GM10248 (cell line): ENCODE measurements around the gene VRTN.
"Not testable (repeated sequence)": the region's sequence is repeated elsewhere in the genome, so short reads cannot be mapped to it uniquely, and the experiment has no call there.

Experiments
- CTCF ChIA-PET: fragments of 300-600 bp; sonication (Branson Sonifier 250); formaldehyde crosslinking; extraction: SDS; loops from one replicate; lab custom pipeline; 2021; ENCODE audit warnings: antibody characterized with exemption; lab: Yijun Ruan, JAX
- POLR2A ChIA-PET: fragments of 350-650 bp; sonication (Branson Sonifier 250); formaldehyde crosslinking; extraction: SDS; loops from one replicate; lab custom pipeline; 2020; ENCODE audit warnings: antibody characterized with exemption; lab: Yijun Ruan, JAX
- DNase-seq: peaks from one replicate; pipeline ENCODE4 v3.0.0; 2012; ENCODE audit errors: extremely low spot score
- TF ChIP-seq, protein P1 (sequence below): IDR thresholded peaks from 2 replicates; pipeline ENCODE4 v1.5.1; 2012; ENCODE audit warnings: mild to moderate bottlenecking, low read depth; ENCODE audit errors: extremely low read depth, missing control alignments, control extremely low read depth

The VRTN gene

DNA sequence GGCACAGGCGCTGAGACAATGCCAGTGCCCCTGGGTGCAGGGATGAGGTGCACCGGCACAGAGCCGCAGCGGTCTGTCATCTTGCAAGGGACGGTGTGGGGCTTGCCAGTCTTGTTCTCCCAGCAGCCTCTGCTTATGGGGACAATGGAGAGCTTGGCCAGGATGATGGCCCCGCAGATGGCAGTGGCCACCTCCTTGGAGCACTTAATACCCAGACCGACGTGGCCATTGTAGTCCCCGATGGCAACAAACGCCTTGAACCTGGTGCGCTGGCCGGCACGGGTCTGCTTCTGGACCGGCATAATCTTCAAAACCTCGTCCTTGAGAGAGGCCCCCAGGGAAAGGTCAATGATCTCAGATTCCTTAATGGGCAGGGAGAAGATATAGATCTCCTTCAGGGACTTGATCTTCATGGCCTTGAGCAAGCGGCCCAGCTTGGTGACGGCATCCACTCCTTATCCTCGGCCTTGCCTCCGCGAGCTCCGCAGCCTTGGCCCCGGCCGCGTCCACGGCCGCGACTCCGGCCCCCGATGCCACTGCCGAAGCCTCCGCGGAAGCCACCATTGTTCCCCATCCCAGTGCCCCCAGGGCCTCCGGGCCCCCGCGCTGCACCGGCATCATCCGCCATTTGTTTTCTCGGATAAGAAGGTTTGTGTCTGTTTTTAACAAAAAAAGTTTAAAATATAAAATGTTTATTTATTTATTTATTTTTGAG is 29.9 kb downstream of the VRTN start:
- CTCF ChIA-PET: interaction anchor here (0.6 kb wide), 1 partner anchor 9 kb away, joined by 3 read pairs; no protein-coding TSS in a partner anchor
- TF ChIP-seq, protein P1, sequence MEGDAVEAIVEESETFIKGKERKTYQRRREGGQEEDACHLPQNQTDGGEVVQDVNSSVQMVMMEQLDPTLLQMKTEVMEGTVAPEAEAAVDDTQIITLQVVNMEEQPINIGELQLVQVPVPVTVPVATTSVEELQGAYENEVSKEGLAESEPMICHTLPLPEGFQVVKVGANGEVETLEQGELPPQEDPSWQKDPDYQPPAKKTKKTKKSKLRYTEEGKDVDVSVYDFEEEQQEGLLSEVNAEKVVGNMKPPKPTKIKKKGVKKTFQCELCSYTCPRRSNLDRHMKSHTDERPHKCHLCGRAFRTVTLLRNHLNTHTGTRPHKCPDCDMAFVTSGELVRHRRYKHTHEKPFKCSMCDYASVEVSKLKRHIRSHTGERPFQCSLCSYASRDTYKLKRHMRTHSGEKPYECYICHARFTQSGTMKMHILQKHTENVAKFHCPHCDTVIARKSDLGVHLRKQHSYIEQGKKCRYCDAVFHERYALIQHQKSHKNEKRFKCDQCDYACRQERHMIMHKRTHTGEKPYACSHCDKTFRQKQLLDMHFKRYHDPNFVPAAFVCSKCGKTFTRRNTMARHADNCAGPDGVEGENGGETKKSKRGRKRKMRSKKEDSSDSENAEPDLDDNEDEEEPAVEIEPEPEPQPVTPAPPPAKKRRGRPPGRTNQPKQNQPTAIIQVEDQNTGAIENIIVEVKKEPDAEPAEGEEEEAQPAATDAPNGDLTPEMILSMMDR: no peak
- POLR2A ChIA-PET: no interaction called here
- DNase-seq: no peak

DNA sequence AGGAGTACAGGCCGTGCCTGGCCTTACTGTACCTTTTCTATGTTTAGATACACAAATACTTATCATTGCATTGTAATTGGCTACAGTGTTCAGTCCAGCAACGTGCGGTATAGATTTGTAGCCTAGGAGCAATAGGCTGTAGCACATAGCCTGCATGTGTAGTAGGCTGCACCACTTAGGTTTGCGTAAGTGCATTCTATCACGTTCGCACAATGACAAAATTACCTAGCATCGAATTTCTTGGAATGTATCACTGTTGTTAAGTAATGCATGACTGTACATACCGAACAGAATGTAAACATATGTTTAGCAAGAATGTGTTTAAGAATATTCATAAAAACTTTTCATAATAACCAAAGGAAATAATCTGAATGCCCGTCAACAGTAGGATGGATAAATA is 31.9 kb downstream of the VRTN start:
- CTCF ChIA-PET: no interaction called here
- DNase-seq: no peak
- TF ChIP-seq, protein P1: no peak
- POLR2A ChIA-PET: no interaction called here

DNA sequence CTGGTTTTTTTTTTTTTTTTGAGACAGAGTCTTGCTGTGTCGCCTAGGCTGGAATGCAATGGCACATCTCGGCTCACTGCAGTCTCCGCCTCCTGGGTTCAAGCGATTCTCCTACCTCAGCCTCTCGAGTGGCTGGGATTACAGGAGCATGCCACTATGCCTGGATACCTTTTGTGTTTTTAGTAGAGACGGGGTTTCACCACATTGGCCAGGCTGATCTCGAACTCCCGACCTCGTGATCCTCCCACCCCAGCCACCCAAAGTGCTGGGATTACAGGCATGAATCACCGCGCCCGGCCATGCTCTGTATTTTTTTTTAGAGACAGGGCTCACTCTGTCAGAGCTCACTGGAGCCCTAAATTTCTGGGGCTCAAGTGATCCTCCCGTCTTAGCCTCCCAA is 32.6 kb downstream of the VRTN start:
- ChIA-PET POLR2A (no interaction called here), CTCF (no interaction called here)
- no peak for DNase-seq
- TF ChIP-seq, protein P1: no peak

DNA sequence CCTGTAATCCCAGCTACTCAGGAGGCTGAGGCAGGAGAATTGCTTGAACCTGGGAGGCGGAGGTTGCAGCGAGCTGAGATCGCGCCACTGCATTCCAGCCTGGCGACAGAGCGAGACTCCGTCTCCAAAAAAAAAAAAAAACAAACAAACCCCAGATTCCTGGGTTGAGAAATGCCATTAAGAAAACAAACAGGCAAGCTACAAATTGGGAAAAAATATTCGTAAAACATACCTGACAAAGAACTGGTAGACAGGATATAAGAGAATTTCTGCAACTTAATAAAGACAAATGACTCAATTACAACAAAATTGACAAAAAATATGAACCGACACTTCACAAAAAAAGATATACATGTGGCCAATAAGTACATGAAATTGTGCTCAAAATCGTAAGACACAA is 33.3 kb downstream of the VRTN start:
- DNase-seq, POLR2A ChIA-PET, CTCF ChIA-PET: not testable (repeated sequence)

DNA sequence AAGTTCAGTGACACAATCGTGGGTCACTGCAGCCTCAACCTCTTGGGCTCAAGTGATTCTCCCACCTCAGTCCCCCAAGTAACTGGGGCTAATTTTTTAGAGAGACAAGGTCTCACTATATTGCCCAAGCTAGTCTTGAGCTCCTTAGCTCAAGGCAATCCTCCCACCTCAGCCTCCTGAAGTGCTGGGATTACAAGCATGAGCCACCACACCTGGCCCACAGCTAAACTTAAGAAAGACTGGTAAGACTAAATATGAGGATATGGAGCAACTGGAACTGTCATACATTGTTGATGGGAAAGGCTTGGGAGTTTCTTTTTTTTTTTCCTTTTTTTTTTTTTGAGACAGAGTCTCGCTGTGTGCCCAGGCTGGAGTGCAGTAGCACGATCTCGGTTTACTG is 34.0 kb downstream of the VRTN start:
- TF ChIP-seq, protein P1: no peak
- POLR2A ChIA-PET: interaction anchor here (0.7 kb wide), 1 partner anchor 81 kb away, joined by 5 read pairs; no protein-coding TSS in a partner anchor
- CTCF ChIA-PET: no interaction called here
- DNase-seq: no peak

DNA sequence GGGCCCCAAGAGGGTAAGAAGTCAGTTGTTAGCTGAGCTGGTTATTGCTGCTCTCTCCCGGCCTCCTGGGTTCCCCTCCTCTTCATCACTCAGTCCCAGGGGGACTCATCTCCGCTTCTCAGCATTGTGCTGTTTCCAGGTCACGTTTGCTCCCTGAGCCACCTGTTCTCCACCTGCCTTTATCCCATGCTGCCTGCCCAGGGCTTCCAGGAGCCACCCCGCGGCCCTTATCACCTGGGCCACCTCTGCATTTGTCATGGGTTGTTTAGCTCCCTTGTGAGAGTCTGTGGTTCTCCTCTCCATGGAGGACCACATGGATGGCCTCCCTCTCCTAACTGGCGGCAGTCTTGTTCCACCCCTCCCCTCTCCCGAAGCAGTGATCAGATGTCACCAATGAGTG is 41.7 kb downstream of the VRTN start:
- CTCF ChIA-PET: no interaction called here
- TF ChIP-seq, protein P1: no peak
- POLR2A ChIA-PET: no interaction called here
- no peak for DNase-seq

DNA sequence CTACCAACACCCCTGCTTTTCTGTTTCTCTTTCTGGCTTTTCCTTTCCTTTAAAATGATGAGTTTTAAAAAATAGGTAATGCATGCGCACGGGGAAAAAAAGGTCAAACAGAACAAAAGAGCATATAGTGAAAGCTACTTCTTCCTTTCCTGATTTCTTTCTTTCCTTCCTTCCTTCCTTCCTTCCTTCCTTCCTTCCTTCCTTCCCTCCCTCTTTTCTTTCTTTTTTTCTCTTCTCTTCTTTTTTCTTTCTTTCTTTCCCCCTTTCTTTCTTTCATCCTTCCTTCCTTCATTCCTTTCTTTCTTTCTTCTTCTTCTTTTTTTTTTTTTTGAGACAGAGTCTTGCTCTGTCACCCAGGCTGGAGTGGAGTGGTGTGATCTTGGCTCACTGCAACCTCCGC is 42.2 kb downstream of the VRTN start:
- DNase-seq, CTCF ChIA-PET: not testable (repeated sequence)
- POLR2A ChIA-PET: interaction anchor here (0.7 kb wide), 1 partner anchor 182 kb away, joined by 4 read pairs; no protein-coding TSS in a partner anchor

DNA sequence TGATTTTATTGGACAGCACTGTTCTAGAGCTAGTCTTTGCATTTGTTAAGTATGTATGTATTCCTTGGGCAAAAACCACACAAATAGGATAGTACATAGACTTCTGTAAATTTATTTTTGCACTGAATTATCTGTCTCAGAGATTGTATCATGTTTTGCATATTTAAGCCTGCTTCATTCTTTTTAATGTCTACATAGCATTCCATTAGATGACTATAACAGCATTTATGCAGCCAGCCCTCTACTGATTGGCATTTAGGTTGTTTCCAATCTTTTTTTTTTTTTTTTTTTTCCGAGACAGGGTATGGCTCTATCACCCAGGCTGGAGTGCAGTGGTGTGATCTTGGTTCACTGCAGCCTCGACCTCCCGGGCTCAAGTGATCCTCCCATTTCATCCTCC is 43.2 kb downstream of the VRTN start:
- ChIA-PET POLR2A (no interaction called here), CTCF (no interaction called here)
- no peak for DNase-seq
- TF ChIP-seq, protein P1: no peak
